ENCODE results near the gene RGS14.

The RGS14 gene

DNA sequence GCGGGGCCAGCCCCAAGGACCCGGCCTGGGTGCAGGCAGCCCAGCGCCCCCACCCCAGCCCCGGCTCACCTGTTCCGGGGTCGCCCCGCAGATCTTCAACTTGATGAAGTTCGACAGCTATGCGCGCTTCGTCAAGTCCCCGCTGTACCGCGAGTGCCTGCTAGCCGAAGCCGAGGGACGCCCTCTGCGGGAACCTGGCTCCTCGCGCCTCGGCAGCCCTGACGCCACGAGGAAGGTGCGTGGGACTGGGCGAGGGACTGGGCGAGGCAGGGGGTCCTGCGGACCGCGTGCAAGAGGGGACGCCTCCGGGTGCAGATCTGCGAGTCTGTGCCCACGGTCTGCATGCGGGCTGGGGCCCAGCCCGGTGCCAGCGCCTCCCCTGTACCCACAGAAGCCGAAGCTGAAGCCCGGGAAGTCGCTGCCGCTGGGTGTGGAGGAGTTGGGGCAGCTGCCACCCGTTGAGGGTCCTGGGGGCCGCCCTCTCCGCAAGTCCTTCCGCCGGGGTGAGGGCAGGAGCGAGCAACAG lies 9.7 kb downstream of the RGS14 start:
- Histone ChIP-seq H3K4me3 (ENCODE audit: low read length) (no peak overlapping the region), H3K4me1 (ENCODE audit: control insufficient read depth, low read length) (peaks cover 42% of the 10 kb centered on the region), H3K9me3 (ENCODE audit: control insufficient read depth, insufficient read depth, low read length) (no peaks in the 10 kb centered on the region), H3K4me2 (ENCODE audit: low read length) (no peak overlapping the region), H3F3A (ENCODE audit: control insufficient read depth, insufficient read depth) (no peaks in the 10 kb centered on the region), H4K20me1 (ENCODE audit: control insufficient read depth, insufficient read depth, low read depth, low read length) (0 out of 2 replicates have a peak, but pooled peaks cover 2% of the 10 kb centered on the region), H3K27ac (ENCODE audit: low read depth, low read length) (no peak overlapping the region), H3K36me3 (ENCODE audit: control insufficient read depth, low read length) (peaks cover 30% of the 10 kb centered on the region), H3K79me2 (ENCODE audit: control insufficient read depth, low read length) (peaks cover 5% of the 10 kb centered on the region; the same call in 1 of the 2 replicates), H3K27me3 (ENCODE audit: control insufficient read depth, low read length) (no peaks in the 10 kb centered on the region), H3K9me2 (replicated peaks; ENCODE audit: control insufficient read depth, low read length) (no peaks in the 10 kb centered on the region)
- TF ChIP-seq, protein P1, sequence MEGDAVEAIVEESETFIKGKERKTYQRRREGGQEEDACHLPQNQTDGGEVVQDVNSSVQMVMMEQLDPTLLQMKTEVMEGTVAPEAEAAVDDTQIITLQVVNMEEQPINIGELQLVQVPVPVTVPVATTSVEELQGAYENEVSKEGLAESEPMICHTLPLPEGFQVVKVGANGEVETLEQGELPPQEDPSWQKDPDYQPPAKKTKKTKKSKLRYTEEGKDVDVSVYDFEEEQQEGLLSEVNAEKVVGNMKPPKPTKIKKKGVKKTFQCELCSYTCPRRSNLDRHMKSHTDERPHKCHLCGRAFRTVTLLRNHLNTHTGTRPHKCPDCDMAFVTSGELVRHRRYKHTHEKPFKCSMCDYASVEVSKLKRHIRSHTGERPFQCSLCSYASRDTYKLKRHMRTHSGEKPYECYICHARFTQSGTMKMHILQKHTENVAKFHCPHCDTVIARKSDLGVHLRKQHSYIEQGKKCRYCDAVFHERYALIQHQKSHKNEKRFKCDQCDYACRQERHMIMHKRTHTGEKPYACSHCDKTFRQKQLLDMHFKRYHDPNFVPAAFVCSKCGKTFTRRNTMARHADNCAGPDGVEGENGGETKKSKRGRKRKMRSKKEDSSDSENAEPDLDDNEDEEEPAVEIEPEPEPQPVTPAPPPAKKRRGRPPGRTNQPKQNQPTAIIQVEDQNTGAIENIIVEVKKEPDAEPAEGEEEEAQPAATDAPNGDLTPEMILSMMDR (IDR thresholded peaks at IDR 0.05; ENCODE audit: low read depth, low read length, poor library complexity, severe bottlenecking) = no peak
- no peak for TF ChIP-seq EZH2phosphoT487 (IDR thresholded peaks at IDR 0.05; ENCODE audit: borderline replicate concordance, low read length)

GRCh38 chr5:177367981-177368868 lies 10.5 kb downstream of the RGS14 start:
- no peak for TF ChIP-seq EZH2phosphoT487 (IDR thresholded peaks at IDR 0.05; ENCODE audit: borderline replicate concordance, low read length)
- TF ChIP-seq, protein P1 (IDR thresholded peaks at IDR 0.05; ENCODE audit: low read depth, low read length, poor library complexity, severe bottlenecking) = no peak
- Histone ChIP-seq H3K4me1 (ENCODE audit: control insufficient read depth, low read length) (peaks cover 40% of the 10 kb centered on the region), H3K79me2 (ENCODE audit: control insufficient read depth, low read length) (peaks cover 5% of the 10 kb centered on the region; the same call in 1 of the 2 replicates), H3K36me3 (ENCODE audit: control insufficient read depth, low read length) (peaks cover 30% of the 10 kb centered on the region), H3K27ac (ENCODE audit: low read depth, low read length) (no peak overlapping the region), H3K4me3 (ENCODE audit: low read length) (no peak overlapping the region), H3K9me3 (ENCODE audit: control insufficient read depth, insufficient read depth, low read length) (no peaks in the 10 kb centered on the region), H3K9me2 (replicated peaks; ENCODE audit: control insufficient read depth, low read length) (no peaks in the 10 kb centered on the region), H3K4me2 (ENCODE audit: low read length) (no peak overlapping the region), H4K20me1 (ENCODE audit: control insufficient read depth, insufficient read depth, low read depth, low read length) (0 out of 2 replicates have a peak, but pooled peaks cover 2% of the 10 kb centered on the region), H3F3A (ENCODE audit: control insufficient read depth, insufficient read depth) (no peaks in the 10 kb centered on the region), H3K27me3 (ENCODE audit: control insufficient read depth, low read length) (no peaks in the 10 kb centered on the region)

- Histone ChIP-seq H3K9me2 (replicated peaks; ENCODE audit: control insufficient read depth, low read length) (no peaks in the 10 kb centered on the region), H3K36me3 (ENCODE audit: control insufficient read depth, low read length) (peaks cover 30% of the 10 kb centered on the region), H4K20me1 (ENCODE audit: control insufficient read depth, insufficient read depth, low read depth, low read length) (0 out of 2 replicates have a peak, but pooled peaks cover 2% of the 10 kb centered on the region), H3K79me2 (ENCODE audit: control insufficient read depth, low read length) (0 out of 2 replicates have a peak, but pooled peaks cover 3% of the 10 kb centered on the region), H3K27me3 (ENCODE audit: control insufficient read depth, low read length) (no peaks in the 10 kb centered on the region), H3K4me3 (ENCODE audit: low read length) (no peak overlapping the region), H3K27ac (ENCODE audit: low read depth, low read length) (no peak overlapping the region), H3K4me2 (ENCODE audit: low read length) (peak overlapping the region; percentile 26), H3K9me3 (ENCODE audit: control insufficient read depth, insufficient read depth, low read length) (no peaks in the 10 kb centered on the region), H3F3A (ENCODE audit: control insufficient read depth, insufficient read depth) (no peaks in the 10 kb centered on the region), H3K4me1 (ENCODE audit: control insufficient read depth, low read length) (peaks cover 33% of the 10 kb centered on the region)
- TF ChIP-seq EZH2phosphoT487 (IDR thresholded peaks at IDR 0.05; ENCODE audit: borderline replicate concordance, low read length) = no peak
- TF ChIP-seq, protein P1 (IDR thresholded peaks at IDR 0.05; ENCODE audit: low read depth, low read length, poor library complexity, severe bottlenecking) = peak; percentile 95
These were observed 11.3 kb downstream of the RGS14 start for GRCh38 chr5:177368869-177369644.

Measured in DOHH2 (cell line).